Articular chondrocyte of knee joint (primary cell): ENCODE results near the gene ARL1. TPM values are rescaled to one million over a fixed set of nuclear protein-coding genes. Genes with fewer than 3 reads are reported as not detected.

Experiments used
- small RNA-seq: library from RNA; depleted of rRNA; stranded (forward); fragments of <200 nt; gene quantifications from one replicate; pipeline ENCODE3, GENCODE V24; 2012
- total RNA-seq: library from RNA; depleted of rRNA; stranded (reverse); fragments of >200 nt; gene quantifications from 2 replicates; pipeline ENCODE4 v1.2.3, GENCODE V29; 2012

ARL1 gene
- total RNA-seq, result 112 and 142 TPM in 2 replicates

DNA sequence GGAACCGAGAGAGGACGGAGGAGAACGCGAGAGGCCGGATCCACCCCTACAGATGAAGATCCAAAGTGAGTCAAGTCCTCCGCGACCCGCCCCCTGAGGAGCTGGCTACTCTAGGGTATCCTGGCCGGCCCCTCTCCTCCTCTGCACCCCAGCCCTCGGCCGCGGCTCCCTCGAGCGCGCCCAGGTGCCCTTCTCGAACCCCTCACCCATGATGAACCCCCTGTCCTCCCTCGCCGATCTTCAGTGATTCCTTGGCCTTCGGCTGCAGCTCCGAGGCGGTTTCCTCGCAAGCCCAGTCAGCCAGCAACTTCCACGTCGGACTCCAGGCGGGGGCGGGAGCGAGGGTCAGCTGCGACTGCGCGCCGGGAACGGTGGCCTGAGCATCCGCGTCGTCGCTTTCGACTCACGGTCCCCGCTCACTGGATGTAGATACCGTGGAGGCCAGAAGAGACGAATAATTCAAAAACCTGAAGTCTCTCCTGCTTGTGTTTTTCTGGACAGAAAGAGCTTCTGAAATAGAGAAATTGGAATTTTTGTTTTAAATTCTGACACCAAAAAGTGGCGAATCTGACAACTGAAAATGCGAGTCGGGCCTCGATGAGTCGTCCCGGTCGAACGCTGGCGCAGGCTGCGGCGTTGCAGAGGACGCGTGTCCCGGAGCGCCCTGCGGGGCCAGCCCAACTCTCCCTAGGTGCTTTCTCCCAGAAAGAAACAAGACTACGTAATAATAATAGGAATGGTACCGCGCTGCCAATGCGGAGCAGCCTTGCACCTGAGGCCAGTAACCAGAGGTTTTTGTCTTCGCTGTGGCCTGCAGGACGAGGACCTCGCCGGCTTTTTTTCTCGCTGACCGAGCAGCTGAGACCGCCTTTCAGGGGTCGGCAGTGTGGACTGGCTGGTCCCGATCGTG lies at the start of gene ARL1:
TSS of gene ARL1 (minus strand) at position 337 of the 910 bp plus-strand sequence. CDS start at position 210, 127 bp downstream.

Small RNA genes within 50 kb of the gene (small RNA-seq; reads per million reads assigned to genes)
- gene RF00019 (not detected), gene RNU6-1068P (not detected), gene RPS27P23 (not detected)

Other genes starting within 250 kb of the ARL1 start
- gene SLC5A8, start 197.5 kb downstream of the ARL1 start, total RNA-seq, result not detected in 2 replicates
- gene UTP20, start 127.7 kb downstream of the ARL1 start, total RNA-seq, result 25.8 and 26.9 TPM in 2 replicates
- not detected in 2 replicates for gene SPIC, start 67.6 kb upstream of the ARL1 start, total RNA-seq
- not detected in 2 replicates for gene MYBPC1, start 187.2 kb upstream of the ARL1 start, total RNA-seq